Right forelimb (tissue), 1 donor: Measurements from ENCODE around the gene TBC1D10B.
"Not testable (repeated sequence)": the region's sequence is repeated elsewhere in the genome, so short reads cannot be mapped to it uniquely, and the experiment has no call there.

Experiments
- DNase-seq: peaks from one replicate; pipeline ENCODE4 v3.0.0-alpha.2; 2018

Gene TBC1D10B

DNA sequence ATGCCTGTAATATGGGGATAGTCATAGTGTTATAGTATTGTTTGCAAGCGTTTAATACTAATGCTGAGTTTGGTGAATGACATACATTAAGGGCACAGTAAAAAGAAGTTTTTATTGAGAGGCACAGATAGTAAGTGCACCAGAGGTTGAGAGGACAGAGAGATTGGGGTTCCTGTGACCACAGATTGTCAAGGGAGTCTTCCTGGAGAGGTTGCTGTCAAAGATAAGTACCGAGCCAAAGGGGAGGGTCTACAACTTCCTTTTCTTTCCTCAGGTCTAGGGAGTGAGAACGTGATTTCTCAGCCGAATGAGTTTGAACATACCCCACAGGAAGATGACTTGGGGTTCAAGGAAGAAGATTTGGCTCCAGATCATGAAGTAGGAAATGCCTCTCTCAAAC, 26.8 kb upstream of the TBC1D10B start:
- no peak for DNase-seq

- not testable (repeated sequence) for DNase-seq
These were observed 26.3 kb upstream of the TBC1D10B start for GRCh38 chr16:30396627-30397026.

- no peak for DNase-seq
These were observed 25.8 kb upstream of the TBC1D10B start for GRCh38 chr16:30395992-30396585.

DNA sequence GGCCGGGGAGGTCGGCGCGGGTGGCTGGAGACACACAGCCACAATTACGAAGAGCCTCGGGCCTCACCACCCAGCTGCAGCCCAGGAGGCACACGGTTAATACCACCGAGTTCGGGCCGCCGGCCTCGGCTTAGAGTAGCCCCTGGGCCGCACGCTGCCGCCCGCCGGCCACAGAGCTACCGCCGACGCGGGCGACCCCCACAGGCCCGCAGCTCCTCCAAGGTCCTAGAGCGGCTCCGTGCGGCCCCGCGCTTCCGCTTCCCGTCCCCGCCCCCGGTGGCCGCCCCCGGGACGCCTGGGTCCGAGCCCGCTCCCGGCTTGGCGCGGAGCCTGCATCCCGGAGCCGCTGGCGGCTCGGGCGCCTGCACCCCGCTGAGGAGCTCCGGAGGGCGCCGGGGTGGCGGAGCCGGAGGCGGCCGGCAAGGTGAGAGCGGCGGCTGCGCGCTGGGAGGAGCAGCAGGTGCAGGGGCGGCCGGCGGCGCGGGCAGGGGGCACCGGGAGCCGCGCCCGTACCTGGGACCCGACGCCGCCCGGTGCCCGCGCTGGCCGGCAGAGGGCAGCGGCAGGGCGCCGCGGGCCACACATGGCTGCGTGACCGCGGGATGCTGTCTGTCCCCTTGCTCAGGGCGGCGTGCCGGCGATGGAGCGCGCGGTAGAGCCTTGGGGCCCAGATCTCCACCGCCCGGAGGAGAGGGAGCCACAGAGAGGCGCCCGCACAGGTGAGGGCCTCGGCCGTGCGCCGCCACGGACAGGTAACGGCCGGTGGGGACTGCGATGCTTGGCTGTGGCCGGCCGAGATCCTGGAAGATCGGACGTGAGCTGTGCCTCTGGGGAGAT, 25.1 kb upstream of the TBC1D10B start, which contains the start of gene ZNF48:
ZNF48 (plus strand) TSS at position 266 of the 837 bp plus-strand sequence; CDS start at position 641, 375 bp downstream.
- peak; percentile 90 for DNase-seq

GRCh38 chr16:30394592-30395154, 24.4 kb upstream of the TBC1D10B start:
- peak; percentile 50 for DNase-seq

GRCh38 chr16:30383521-30383920, 13.2 kb upstream of the TBC1D10B start:
- peak; percentile 74 for DNase-seq

DNA sequence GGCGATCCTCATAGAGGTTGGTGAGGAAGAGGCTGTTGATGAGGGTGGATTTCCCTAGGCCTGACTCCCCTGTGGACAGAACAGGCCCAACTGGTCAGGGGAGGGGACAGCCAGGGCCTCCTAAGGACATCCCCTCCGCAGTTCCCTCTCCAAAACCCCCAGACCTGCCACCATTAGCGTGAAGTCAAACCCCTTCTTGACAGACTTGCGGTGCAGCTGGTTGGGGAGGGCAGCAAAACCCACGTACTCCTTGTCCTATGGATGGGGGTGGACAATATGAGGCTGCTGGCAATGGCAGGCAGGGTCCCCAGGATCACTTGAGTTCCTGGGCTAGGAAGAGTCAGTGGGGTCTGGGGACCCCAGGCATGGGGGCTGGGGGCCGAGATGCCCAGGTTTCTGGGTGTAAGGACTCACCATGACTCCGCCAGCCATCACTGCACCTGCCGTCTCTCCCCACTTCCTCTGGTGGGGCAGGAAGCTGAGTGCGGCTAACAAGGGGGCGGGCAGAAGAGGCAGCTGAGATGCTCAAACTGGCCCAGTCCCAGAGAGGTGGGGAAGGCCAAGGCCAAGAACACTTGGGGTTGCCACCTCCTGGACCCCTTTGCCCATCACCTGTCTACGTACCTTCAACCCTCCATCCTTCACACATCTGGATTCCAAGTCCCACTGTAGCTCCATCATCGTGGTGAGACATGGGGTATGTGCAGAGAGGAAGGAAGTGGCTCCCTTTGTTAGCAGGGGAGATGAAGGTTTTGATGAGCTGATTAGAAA, 12.0 kb upstream of the TBC1D10B start, which contains the start of gene SEPTIN1:
SEPTIN1 (minus strand) TSS at position 451 of the 771 bp plus-strand sequence; CDS start at position 432, 19 bp downstream.
- no peak for DNase-seq

DNA sequence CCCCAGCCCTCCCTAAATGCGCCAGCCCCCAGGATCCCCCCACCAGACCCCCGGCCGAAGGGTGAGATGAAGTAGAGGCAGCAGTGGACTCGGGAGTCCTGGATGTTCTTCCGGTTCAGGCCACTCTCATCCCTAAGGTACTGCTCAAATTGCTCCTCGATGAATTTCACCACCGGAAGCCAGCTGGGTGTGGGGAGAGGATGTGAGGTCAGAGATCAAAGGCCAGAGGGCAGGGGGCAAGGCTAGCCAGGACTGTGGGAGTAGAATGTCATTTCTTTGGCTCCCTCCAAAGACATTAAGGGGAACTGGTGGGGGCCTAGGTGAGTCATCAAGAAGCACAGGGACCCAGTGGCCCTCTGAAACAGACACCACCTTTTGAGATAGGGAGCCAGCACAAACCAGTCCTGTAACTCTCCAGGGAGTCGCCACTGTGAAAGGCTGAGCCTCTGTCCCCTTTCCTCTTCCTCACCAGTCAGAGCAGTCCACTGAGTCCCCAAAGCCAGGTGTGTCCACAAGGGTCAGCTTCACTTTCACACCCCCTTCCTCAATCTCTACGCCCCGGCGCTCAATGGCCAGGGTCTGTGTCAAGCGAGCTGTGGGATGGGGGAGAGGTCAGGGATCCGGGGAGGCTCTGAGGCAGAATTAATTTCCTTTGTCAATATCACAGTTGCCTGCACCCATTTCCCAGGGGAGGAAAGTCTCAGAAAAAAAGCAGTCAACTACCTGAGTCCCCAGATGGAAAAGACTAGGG, 11.2 kb upstream of the TBC1D10B start:
- DNase-seq: no peak

DNA sequence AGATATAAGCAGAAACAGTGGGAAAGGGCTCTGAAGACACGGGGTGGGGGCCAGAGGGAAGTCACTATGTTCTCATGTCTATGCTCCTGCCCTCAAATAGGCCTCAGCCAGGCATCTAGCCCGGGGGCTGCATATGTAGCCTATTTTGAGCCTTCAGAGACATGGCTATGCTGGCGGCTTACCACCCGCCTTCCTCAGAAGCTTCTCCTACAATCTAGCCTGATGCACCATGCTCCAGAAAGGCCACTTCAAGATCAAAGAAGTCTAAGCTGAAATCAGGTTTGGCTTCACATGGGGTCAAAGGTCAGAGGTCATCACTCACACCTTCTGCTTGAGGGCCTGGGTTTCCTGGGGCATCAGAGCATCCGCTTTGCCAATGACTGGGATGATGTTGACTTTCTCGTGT, 10.5 kb upstream of the TBC1D10B start:
- DNase-seq: peak; percentile 38

GRCh38 chr16:30380072-30380802, 9.9 kb upstream of the TBC1D10B start:
- DNase-seq: no peak

GRCh38 chr16:30379158-30379783, 9.0 kb upstream of the TBC1D10B start:
- DNase-seq: peak; percentile 44

- DNase-seq: peak; percentile 100
These were observed 8.2 kb upstream of the TBC1D10B start for GRCh38 chr16:30378236-30379157.

GRCh38 chr16:30377812-30378235, 7.5 kb upstream of the TBC1D10B start:
- peak; percentile 94 for DNase-seq

- DNase-seq: no peak
These were observed 6.9 kb upstream of the TBC1D10B start for GRCh38 chr16:30377050-30377811.

DNA sequence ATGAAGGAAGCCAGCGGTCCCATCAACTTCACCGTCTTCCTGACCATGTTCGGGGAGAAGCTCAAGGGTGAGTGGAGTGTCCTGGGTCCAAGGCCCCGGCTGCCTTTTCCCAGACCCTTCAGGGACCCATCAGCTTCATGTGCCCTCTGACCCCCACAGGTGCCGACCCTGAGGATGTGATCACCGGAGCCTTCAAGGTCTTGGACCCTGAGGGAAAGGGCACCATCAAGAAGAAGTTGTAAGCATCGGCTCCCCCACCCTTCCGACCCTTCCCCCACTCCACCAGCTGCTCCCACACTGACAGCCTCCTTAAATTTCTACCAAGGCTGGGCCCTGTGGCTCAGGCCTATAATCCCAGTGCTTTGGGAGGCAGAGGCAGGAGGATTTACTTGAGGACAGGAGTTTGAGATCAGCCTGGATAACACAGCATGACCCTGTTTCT, 6.2 kb upstream of the TBC1D10B start:
- DNase-seq: peak; percentile 32

DNA sequence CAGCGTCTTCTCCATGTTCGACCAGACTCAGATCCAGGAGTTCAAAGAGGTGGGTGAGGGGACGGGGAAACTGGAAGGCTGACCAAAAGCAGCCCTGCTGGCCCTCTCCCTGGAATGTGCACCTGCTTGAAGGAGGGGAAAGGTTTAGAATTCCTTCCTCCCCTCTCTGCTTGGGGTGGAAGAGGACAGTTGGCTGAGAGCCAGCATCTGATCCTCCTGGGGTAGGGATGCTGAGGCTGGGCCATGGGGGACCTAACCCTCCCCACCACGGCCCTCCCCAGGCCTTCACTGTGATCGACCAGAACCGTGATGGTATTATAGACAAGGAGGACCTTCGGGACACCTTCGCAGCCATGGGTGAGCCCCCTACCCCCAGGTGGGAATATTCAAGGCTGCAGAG, 5.6 kb upstream of the TBC1D10B start:
- DNase-seq: peak; percentile 44

DNA sequence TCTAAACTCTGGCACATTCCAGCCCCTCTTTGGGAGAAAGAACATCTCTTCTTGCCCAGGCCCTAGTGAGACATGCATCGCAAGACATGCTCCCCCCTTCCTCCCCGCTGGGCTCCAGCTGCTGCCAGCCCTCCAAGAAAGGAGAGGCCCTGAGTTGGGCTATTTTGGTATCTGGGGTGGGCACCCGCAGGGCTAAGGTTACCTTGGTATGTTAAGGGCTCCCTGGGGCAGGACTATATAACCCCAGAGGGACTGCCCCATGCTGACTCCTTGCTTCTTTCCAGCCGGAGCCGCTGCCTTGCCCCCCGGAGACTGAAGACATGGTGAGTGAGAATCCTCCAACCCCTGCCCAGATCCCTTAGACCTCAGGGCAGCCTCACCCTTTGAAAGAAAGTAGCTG, 4.2 kb upstream of the TBC1D10B start, which contains the start of gene MYL11:
MYL11 (plus strand) TSS at position 265 of the 400 bp plus-strand sequence; CDS start at position 321, 56 bp downstream.
- peak; percentile 45 for DNase-seq

DNA sequence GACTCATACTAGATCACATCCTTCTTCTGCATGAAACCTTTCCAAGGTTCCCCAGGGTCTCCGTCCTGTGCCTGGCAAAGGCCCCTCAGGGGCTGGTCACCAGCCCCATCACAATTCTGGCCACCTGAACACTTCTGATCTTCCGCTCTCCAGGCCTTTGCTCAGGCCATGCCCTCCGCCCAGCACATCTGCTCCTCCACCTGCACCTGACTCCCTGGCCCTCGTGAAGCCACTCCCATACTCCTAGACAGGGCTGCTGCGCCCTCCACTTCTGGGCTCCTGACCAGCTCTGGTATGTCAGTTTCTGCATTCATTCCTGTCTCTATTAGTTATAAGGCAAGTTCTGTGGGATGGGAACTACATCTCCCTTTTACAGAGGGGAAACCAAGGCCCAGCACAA, 2.4 kb upstream of the TBC1D10B start:
- peak; percentile 36 for DNase-seq
